GM10248 (cell line): ENCODE results near the gene DCDC2C.
"Not testable (repeated sequence)": the region's sequence is repeated elsewhere in the genome, so short reads cannot be mapped to it uniquely, and the experiment has no call there.

Source experiments
- CTCF ChIA-PET: fragments of 300-600 bp; sonication (Branson Sonifier 250); formaldehyde crosslinking; extraction: SDS; loops from one replicate; lab custom pipeline; 2021; ENCODE audit warnings: antibody characterized with exemption; lab: Yijun Ruan, JAX
- POLR2A ChIA-PET: fragments of 350-650 bp; sonication (Branson Sonifier 250); formaldehyde crosslinking; extraction: SDS; loops from one replicate; lab custom pipeline; 2020; ENCODE audit warnings: antibody characterized with exemption; lab: Yijun Ruan, JAX
- DNase-seq: peaks from one replicate; pipeline ENCODE4 v3.0.0; 2012; ENCODE audit errors: extremely low spot score
- TF ChIP-seq, protein P1 (sequence below): IDR thresholded peaks from 2 replicates; pipeline ENCODE4 v1.5.1; 2012; ENCODE audit warnings: mild to moderate bottlenecking, low read depth; ENCODE audit errors: extremely low read depth, missing control alignments, control extremely low read depth

Gene DCDC2C

DNA sequence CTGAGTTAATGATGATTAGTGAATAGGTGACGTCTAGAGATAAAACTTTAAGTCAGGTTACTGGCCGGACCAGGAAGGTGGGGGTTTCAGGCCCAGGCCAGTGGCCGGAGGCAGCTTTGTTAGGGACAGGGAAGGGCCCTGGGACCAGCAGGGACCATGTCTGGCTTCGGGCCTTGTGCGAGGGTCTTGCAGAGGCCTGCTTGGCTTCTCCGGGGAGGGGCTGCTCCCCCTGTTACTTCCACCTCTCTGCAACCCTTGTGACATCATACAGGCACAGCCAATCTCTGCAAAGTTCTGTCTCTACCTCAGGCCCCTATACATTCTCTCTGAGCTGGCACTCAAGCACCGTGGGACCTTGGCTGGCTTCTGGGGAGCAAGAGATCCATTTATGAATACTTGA lies 45.5 kb upstream of the DCDC2C start, which contains the start of gene ALLC:
TSS of gene ALLC (plus strand) at position 320 of the 400 bp plus-strand sequence. CDS start 12,958 bp downstream, outside the sequence.
- ChIA-PET CTCF (interaction anchor here (1.0 to 1.9 kb wide), 2 partner anchors 13 to 235 kb away, joined by 3 to 5 read pairs; no protein-coding TSS in a partner anchor), POLR2A (no interaction called here)
- TF ChIP-seq, protein P1, sequence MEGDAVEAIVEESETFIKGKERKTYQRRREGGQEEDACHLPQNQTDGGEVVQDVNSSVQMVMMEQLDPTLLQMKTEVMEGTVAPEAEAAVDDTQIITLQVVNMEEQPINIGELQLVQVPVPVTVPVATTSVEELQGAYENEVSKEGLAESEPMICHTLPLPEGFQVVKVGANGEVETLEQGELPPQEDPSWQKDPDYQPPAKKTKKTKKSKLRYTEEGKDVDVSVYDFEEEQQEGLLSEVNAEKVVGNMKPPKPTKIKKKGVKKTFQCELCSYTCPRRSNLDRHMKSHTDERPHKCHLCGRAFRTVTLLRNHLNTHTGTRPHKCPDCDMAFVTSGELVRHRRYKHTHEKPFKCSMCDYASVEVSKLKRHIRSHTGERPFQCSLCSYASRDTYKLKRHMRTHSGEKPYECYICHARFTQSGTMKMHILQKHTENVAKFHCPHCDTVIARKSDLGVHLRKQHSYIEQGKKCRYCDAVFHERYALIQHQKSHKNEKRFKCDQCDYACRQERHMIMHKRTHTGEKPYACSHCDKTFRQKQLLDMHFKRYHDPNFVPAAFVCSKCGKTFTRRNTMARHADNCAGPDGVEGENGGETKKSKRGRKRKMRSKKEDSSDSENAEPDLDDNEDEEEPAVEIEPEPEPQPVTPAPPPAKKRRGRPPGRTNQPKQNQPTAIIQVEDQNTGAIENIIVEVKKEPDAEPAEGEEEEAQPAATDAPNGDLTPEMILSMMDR = no peak
- DNase-seq = no peak

DNA sequence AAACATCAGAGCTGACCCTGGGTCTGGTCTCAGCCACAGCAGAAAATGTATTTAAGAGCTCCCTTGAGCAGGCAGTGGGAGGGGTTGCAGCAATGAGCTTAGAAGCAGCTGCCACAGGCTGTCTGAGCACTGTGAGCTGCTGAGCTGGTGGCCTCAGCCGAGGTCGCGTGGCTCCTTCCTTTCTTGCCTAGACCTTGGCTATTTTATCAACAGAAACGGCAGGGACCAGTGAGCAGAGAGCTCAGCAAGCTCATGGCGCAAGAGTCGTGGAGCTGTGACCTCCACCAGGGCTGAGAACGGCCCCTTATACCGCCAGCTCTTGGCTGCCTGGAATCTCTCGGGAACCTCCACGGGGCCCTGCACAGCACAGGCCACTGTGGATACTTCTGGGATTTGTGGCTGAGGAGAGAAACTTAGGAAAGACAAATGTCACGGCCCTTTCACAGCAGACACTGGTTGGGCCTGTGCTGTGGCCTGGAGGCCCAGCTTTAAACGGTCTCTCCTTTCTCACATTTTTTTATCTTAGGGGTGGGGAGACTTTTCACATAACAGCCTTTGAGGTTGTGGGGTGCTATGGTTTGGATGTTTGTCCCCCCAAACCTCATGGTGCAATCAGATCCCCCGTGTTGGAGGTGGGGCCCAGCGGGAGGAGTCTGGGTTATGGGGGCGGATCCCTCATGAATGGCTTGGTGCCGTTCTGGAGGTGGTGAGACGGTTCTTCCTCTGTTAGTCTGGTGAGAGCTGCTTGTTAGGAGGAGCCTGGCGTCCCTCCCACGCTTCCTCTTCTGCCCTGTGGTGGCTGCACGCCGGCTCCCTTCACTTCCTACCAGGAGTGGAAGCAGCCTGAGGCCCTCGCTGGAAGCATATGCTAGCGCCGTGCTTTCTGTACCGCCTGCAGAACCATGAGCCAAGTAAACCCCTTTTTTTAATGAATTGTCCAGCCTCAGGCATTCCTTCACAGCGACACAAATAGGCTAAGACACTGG lies 43.6 kb upstream of the DCDC2C start:
- ChIA-PET POLR2A (no interaction called here), CTCF (interaction anchor here (1.0 kb wide), 2 partner anchors 9 to 52 kb away, joined by 3 read pairs; no protein-coding TSS in a partner anchor)
- DNase-seq = no peak
- TF ChIP-seq, protein P1 = no peak

DNA sequence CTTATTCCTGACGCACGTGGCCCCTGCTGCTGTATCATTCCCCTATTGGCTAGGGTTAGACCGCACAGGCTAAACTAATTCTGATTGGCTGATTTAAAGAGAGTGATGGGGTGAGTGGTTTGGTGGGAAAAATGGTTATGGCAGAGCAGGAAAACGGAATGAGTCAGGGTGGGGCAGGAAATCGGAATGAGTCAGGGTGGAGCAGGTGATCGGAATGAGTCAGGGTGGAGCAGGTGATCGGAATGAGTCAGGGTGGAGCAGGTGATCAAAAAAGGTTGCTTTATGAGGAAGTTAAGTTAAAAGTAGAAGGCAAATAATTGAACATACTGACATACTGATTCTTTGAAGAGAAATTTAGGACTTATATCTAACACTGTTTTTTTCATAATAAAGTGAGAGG lies 42.7 kb upstream of the DCDC2C start:
- CTCF ChIA-PET = interaction anchor here (1.5 kb wide), 1 partner anchor 9 kb away, joined by 7 read pairs; no protein-coding TSS in a partner anchor
- POLR2A ChIA-PET, DNase-seq: not testable (repeated sequence)

DNA sequence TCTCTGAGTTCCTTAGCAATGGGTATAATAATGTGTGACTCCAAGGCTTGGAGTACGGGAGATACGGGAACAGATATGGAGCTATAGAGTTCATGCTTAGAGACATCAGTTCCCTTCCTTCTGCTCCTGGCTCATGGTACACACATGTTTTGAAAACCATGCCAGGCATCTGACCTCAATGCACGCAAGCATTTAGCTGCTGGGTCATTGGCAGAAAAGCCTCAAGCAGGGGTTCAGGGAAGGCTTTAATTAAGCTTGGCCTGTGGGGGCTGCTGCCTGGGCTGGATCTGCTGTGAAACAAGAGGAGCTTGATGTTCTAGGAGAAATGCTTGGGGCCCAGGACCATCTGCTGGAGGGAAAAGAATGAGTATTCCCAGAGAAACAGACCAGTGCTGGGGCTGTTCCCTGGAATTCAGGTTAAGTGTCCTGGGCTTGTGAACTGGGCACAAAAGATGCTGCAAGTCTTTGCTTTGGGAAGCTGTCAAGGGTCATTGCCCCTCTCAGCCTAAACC lies 42.2 kb upstream of the DCDC2C start:
- CTCF ChIA-PET = interaction anchor here (0.9 to 1.5 kb wide), 2 partner anchors 9 to 88 kb away, joined by 3 to 7 read pairs; no protein-coding TSS in a partner anchor
- no peak for DNase-seq
- POLR2A ChIA-PET = no interaction called here
- TF ChIP-seq, protein P1 = no peak

DNA sequence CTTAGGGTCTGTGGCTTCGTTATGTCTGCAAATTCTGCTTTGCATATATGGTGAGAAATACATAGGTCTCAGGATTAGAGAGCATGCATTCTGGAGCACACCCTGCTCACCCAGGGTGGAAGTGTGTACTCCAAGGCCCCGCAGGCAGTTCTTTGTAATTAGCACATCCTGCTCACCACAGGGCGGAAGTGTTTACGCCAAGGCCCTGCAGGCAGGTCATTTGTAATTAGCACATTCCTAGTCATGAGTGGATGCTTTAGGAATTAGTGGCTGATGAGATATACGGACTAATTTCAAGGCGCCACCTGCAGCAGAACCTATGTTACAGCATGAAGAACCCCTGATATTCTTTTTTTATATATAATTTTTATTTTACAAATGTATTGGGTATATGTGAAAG lies 41.1 kb upstream of the DCDC2C start:
- ChIA-PET POLR2A (no interaction called here), CTCF (no interaction called here)
- TF ChIP-seq, protein P1 = no peak
- DNase-seq = no peak

DNA sequence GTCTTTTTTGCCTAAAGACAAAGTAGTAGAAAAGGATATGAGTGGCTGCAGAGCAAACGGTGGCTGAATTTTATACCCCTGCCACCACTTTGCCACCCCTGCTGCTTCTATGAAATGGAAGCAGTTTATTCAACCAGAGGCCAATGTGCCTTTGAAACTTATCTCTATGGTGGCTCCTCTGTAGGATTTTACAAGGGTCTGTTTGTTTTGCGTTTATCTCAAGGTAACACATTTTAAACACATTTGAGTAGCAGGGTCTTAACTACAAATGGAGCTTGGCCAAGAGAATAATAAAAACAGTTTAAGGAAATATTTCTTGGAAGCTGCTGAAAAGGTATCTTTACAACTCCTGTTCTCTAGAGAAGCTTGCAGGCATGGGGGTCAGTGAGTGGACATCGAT lies 39.3 kb upstream of the DCDC2C start:
- TF ChIP-seq, protein P1 = no peak
- POLR2A ChIA-PET = interaction anchor here (0.7 kb wide), 1 partner anchor 12 kb away, joined by 5 read pairs; no protein-coding TSS in a partner anchor
- DNase-seq = no peak
- CTCF ChIA-PET = interaction anchor here (1.5 kb wide), 1 partner anchor 12 kb away, joined by 4 read pairs; no protein-coding TSS in a partner anchor
